Measurements from ENCODE around the gene RBM38.

Gene RBM38

GRCh38 chr20:57399587-57400155 lies 8.5 kb downstream of the RBM38 start:
- H3K27ac Mint-ChIP-seq, result peak overlapping the region; percentile 86 to 96 (median 96)
- peaks cover 41% of the 10 kb centered on the region for H3K4me1 Mint-ChIP-seq
- H3K36me3 Mint-ChIP-seq (ENCODE audit: low read depth), result peaks cover 38% of the 10 kb centered on the region
- no peak for TF ChIP-seq CTCF (IDR thresholded peaks at IDR 0.05; ENCODE audit: unreplicated experiment in 3 of 3)
- H3K4me3 Mint-ChIP-seq, result peak overlapping the region in 1 of 3 experiments; percentile 64
- H3K9me3 Mint-ChIP-seq, result no peaks in the 10 kb centered on the region
- no peaks in the 10 kb centered on the region for H3K27me3 Mint-ChIP-seq (ENCODE audit: low read depth)

GRCh38 chr20:57400231-57400701 lies 9.1 kb downstream of the RBM38 start:
- Mint-ChIP-seq H3K4me3 (no peak overlapping the region), H3K4me1 (peaks cover 37% of the 10 kb centered on the region), H3K27me3 (ENCODE audit: low read depth) (no peaks in the 10 kb centered on the region), H3K9me3 (no peaks in the 10 kb centered on the region), H3K27ac (peak overlapping the region; percentile 9 to 41 (median 33)), H3K36me3 (ENCODE audit: low read depth) (peaks cover 38% of the 10 kb centered on the region)
- TF ChIP-seq CTCF (IDR thresholded peaks at IDR 0.05; ENCODE audit: unreplicated experiment in 3 of 3), result no peak

GRCh38 chr20:57400821-57401564 lies 9.8 kb downstream of the RBM38 start:
- TF ChIP-seq CTCF (IDR thresholded peaks at IDR 0.05; ENCODE audit: unreplicated experiment in 3 of 3), result no peak
- peak overlapping the region; percentile 9 to 55 (median 33) for H3K27ac Mint-ChIP-seq
- H3K27me3 Mint-ChIP-seq (ENCODE audit: low read depth), result no peaks in the 10 kb centered on the region
- H3K9me3 Mint-ChIP-seq, result no peaks in the 10 kb centered on the region
- no peak overlapping the region for H3K4me3 Mint-ChIP-seq
- H3K4me1 Mint-ChIP-seq, result peaks cover 30% of the 10 kb centered on the region
- H3K36me3 Mint-ChIP-seq (ENCODE audit: low read depth), result peaks cover 35% of the 10 kb centered on the region

- Mint-ChIP-seq H3K27me3 (ENCODE audit: low read depth) (no peaks in the 10 kb centered on the region), H3K4me1 (peaks cover 27% of the 10 kb centered on the region), H3K36me3 (ENCODE audit: low read depth) (peaks cover 33% of the 10 kb centered on the region), H3K27ac (peak overlapping the region in 2 of 3 experiments; percentile 6 to 55), H3K4me3 (no peak overlapping the region), H3K9me3 (no peaks in the 10 kb centered on the region)
- TF ChIP-seq CTCF (IDR thresholded peaks at IDR 0.05; ENCODE audit: unreplicated experiment in 3 of 3), result no peak
These were observed 10.3 kb downstream of the RBM38 start for GRCh38 chr20:57401565-57401918.

- Mint-ChIP-seq H3K36me3 (ENCODE audit: low read depth) (peaks cover 32% of the 10 kb centered on the region), H3K9me3 (no peaks in the 10 kb centered on the region), H3K27ac (no peak overlapping the region), H3K4me3 (no peak overlapping the region), H3K27me3 (ENCODE audit: low read depth) (no peaks in the 10 kb centered on the region), H3K4me1 (peaks cover 22% of the 10 kb centered on the region)
- TF ChIP-seq CTCF (IDR thresholded peaks at IDR 0.05; ENCODE audit: unreplicated experiment in 3 of 3), result no peak
These were observed 11.3 kb downstream of the RBM38 start for GRCh38 chr20:57402206-57403125.
